IMR-90 (cell line): ENCODE measurements around the gene PTPN22. TPM values are rescaled to one million over a fixed set of nuclear protein-coding genes. Genes with fewer than 3 reads are reported as not detected.

Source experiments
- ATAC-seq: fragments of 200-7000 bp; cut with Tn5 transposase; 2 replicates; pipeline ENCODE4 v1.9.1; 2020; ENCODE audit warnings: low read depth, mild to moderate bottlenecking, moderate library complexity
- BruUV-seq: library from RNA; stranded (reverse); fragments of 400-500 nt; replicated peaks from 2 replicates; lab custom pipeline; 2021; lab: Mats Ljungman, UMichigan
- CTCF ChIA-PET: fragments of 300-600 bp; formaldehyde crosslinking; extraction: SDS; loops from one replicate; lab custom pipeline; 2021; ENCODE audit warnings: antibody characterized with exemption; lab: Yijun Ruan, JAX
- POLR2A ChIA-PET: fragments of 300-600 bp; sonication (Branson Sonifier 250); formaldehyde crosslinking; loops from one replicate; lab custom pipeline; 2022; ENCODE audit warnings: antibody characterized with exemption; ENCODE audit not compliant: unreplicated experiment; lab: Charles Lee
- DNase-seq: peaks from one replicate; pipeline ENCODE4 v3.0.0; 2013
- H2AFZ ChIP-seq: replicated peaks from 2 replicates; pipeline ENCODE3; 2013; ENCODE audit warnings: low read length, mild to moderate bottlenecking; ENCODE audit not compliant: poor library complexity
- H2AK5ac ChIP-seq: 2 replicates; pipeline ENCODE4 v1.6.1; 2013; ENCODE audit warnings: low read depth, low read length, inconsistent platforms
- H2AK9ac ChIP-seq: replicated peaks from 2 replicates; pipeline ENCODE3; 2013; ENCODE audit warnings: mild to moderate bottlenecking, low read depth, low read length, moderate library complexity; ENCODE audit not compliant: poor library complexity
- H2BK120ac ChIP-seq: 2 replicates; pipeline ENCODE4 v1.6.1; 2013; ENCODE audit warnings: low read depth, low read length, inconsistent platforms
- H2BK15ac ChIP-seq: 3 replicates; pipeline ENCODE4 v1.6.1; 2013; ENCODE audit warnings: low read depth, low read length, inconsistent platforms
- H2BK20ac ChIP-seq: 2 replicates; pipeline ENCODE4 v1.6.1; 2013; ENCODE audit warnings: low read depth, mild to moderate bottlenecking, inconsistent platforms, low read length, moderate library complexity
- H2BK5ac ChIP-seq: 2 replicates; pipeline ENCODE4 v1.6.1; 2013; ENCODE audit warnings: mild to moderate bottlenecking, low read depth, low read length, inconsistent platforms; ENCODE audit not compliant: poor library complexity, severe bottlenecking
- H3K14ac ChIP-seq: replicated peaks from 2 replicates; pipeline ENCODE4 v1.6.1; 2013; ENCODE audit warnings: low read depth, low read length, inconsistent platforms
- H3K18ac ChIP-seq: 2 replicates; pipeline ENCODE4 v1.6.1; 2013; ENCODE audit warnings: low read depth, low read length, control low read depth
- H3K23ac ChIP-seq: 2 replicates; pipeline ENCODE4 v1.6.1; 2013; ENCODE audit warnings: low read depth, low read length, inconsistent platforms
- H3K27ac ChIP-seq: 2 replicates; pipeline ENCODE4 v1.5.1; 2013; ENCODE audit warnings: mild to moderate bottlenecking, control low read depth, low read length; ENCODE audit not compliant: insufficient read depth
- H3K27me3 ChIP-seq: 2 replicates; pipeline ENCODE4 v1.6.1; 2013; ENCODE audit warnings: low read length; ENCODE audit not compliant: control insufficient read depth, insufficient read depth
- H3K36me3 ChIP-seq: 2 replicates; pipeline ENCODE4 v1.6.1; 2013; ENCODE audit warnings: low read length, mixed read lengths; ENCODE audit not compliant: control insufficient read depth, insufficient read depth
- H3K4ac ChIP-seq: 2 replicates; pipeline ENCODE4 v1.6.1; 2013; ENCODE audit warnings: low read depth, low read length, inconsistent platforms
- H3K4me1 ChIP-seq: 2 replicates; pipeline ENCODE4 v1.6.1; 2013; ENCODE audit warnings: low read length, mixed read lengths; ENCODE audit not compliant: control insufficient read depth, insufficient read depth
- H3K4me2 ChIP-seq: 2 replicates; pipeline ENCODE4 v1.6.1; 2013; ENCODE audit warnings: low read depth, mild to moderate bottlenecking, control low read depth, low read length, moderate library complexity
- H3K4me3 ChIP-seq: 2 replicates; pipeline ENCODE4 v1.5.1; 2013; ENCODE audit warnings: low read depth, mild to moderate bottlenecking, control low read depth, low read length, moderate library complexity; ENCODE audit not compliant: insufficient read depth
- H3K56ac ChIP-seq: 2 replicates; pipeline ENCODE4 v1.6.1; 2013; ENCODE audit warnings: low read length, inconsistent platforms; ENCODE audit not compliant: insufficient read depth; ENCODE audit errors: extremely low read depth
- H3K79me1 ChIP-seq, 2 experiments: 2 replicates each; pipeline ENCODE4 v1.6.1; 2013; ENCODE audit warnings: low read length in 2 of 2, inconsistent platforms in 1 of 2, low read depth in 1 of 2
- H3K9ac ChIP-seq: 2 replicates; pipeline ENCODE4 v1.6.1; 2013; ENCODE audit warnings: low read depth, low read length, control low read depth
- H3K9me1 ChIP-seq: 2 replicates; pipeline ENCODE4 v1.6.1; 2013; ENCODE audit warnings: low read length, inconsistent platforms; ENCODE audit not compliant: insufficient read depth
- H3K9me3 ChIP-seq: 2 replicates; pipeline ENCODE4 v1.6.1; 2013; ENCODE audit warnings: low read length; ENCODE audit not compliant: control insufficient read depth, insufficient read depth
- H4K20me1 ChIP-seq: 2 replicates; pipeline ENCODE4 v1.6.1; 2013; ENCODE audit warnings: low read length, inconsistent platforms; ENCODE audit not compliant: insufficient read depth
- H4K5ac ChIP-seq: 2 replicates; pipeline ENCODE4 v1.6.1; 2013; ENCODE audit warnings: mild to moderate bottlenecking, low read depth, low read length, control low read depth
- H4K8ac ChIP-seq, 2 experiments: 2 replicates each; pipeline ENCODE4 v1.6.1; 2013; ENCODE audit warnings: low read depth in 2 of 2, low read length in 2 of 2, control low read depth in 1 of 2, inconsistent platforms in 1 of 2
- H4K91ac ChIP-seq: 2 replicates; pipeline ENCODE4 v1.6.1; 2013; ENCODE audit warnings: low read depth, low read length, inconsistent platforms; ENCODE audit not compliant: insufficient read depth
- CTCF ChIP-seq: conservative IDR thresholded peaks from 2 replicates; pipeline ENCODE4 v1.5.1; 2012; ENCODE audit warnings: mild to moderate bottlenecking, low read depth, low read length, improper control_type of control experiment
- FOS ChIP-seq: fragments of 150-350 bp; IDR thresholded peaks from 2 replicates; pipeline ENCODE4 v1.6.1; 2016; ENCODE audit warnings: low read depth, low read length
- WGBS, 2 experiments: methylation state at CpG; one replicate each; pipeline versions ENCODE4 v1.1.5 to v1.1.7; 2013; ENCODE audit warnings: missing lambda C conversion rate in 2 of 2; ENCODE audit not compliant: insufficient read length in 1 of 2; ENCODE audit errors: extremely low coverage in 2 of 2; 5-methylcytosine and 5-hydroxymethylcytosine counted together
- dilution Hi-C: fragments of 300-500 bp; cut with HindIII; formaldehyde crosslinking; loops from one replicate; pipeline ENCODE4 v1.14.3; 2018; ENCODE audit warnings: low sequenced_read_pairs; ENCODE audit not compliant: unreplicated experiment
- in situ Hi-C: fragments of 300-500 bp; cut with MboI; formaldehyde crosslinking; loops from 3 replicates; pipeline ENCODE4 v1.14.3; 2019; ENCODE audit warnings: low sequenced_read_pairs, inconsistent platforms, mixed read lengths
- intact Hi-C: fragments of 100-400 bp; cut with micrococcal nuclease; formaldehyde crosslinking; loops from 2 replicates; pipeline ENCODE4 v1.10.0; 2022
- polyA plus RNA-seq, 3 experiments: library from polyadenylated mRNA; depleted of rRNA; stranded (reverse); fragments of >200 nt; gene quantifications; 2 replicates each; pipeline ENCODE4 v1.2.3, GENCODE V29; 2012; ENCODE audit warnings: low replicate concordance in 1 of 3
- total RNA-seq: library from RNA; depleted of rRNA; stranded (reverse); fragments of >200 nt; gene quantifications from 2 replicates; pipeline ENCODE4 v1.2.3, GENCODE V29; 2012

PTPN22 gene
- total and polyA plus RNA-seq, 2 of the 4 experiments (the other 2 are of a cell fraction) = 0.14 to 0.18 TPM

GRCh38 chr1:113874012-113874879 is 2.7 kb upstream of the PTPN22 start:
- ChIA-PET POLR2A (no interaction called here), CTCF (no interaction called here)
- H3K36me3 ChIP-seq = no peaks in the 10 kb centered on the region
- no peak overlapping the region for H2AK9ac ChIP-seq
- no peak overlapping the region for H3K18ac ChIP-seq
- H4K91ac ChIP-seq = no peak overlapping the region
- peaks cover 3% of the 10 kb centered on the region; the same call in 1 of the 2 replicates for H3K9me1 ChIP-seq
- H3K14ac ChIP-seq = 0 out of 2 replicates have a peak overlapping the region, but pooled peaks have one; percentile 32
- no peak overlapping the region for H3K4ac ChIP-seq
- ATAC-seq = no peak
- no peaks in the 10 kb centered on the region for H4K20me1 ChIP-seq
- intact Hi-C loops (no loop called here), in situ Hi-C loops (loop anchor here (25.0 kb wide), 1 partner anchor 413 kb away; no protein-coding TSS in a partner anchor), dilution Hi-C loops (no loop called here)
- no peaks in the 10 kb centered on the region for H3K27me3 ChIP-seq
- no peak overlapping the region for H2BK120ac ChIP-seq
- H3K4me2 ChIP-seq = no peak overlapping the region
- H4K8ac ChIP-seq = no peak overlapping the region
- no peak overlapping the region for H3K4me3 ChIP-seq
- 0 out of 2 replicates have a peak, but pooled peaks have one; percentile 5 for TF ChIP-seq CTCF
- no peak for TF ChIP-seq FOS
- H3K27ac ChIP-seq = no peak overlapping the region
- no peak overlapping the region for H3K23ac ChIP-seq
- no peak overlapping the region for H2BK15ac ChIP-seq
- no peak overlapping the region for H2BK20ac ChIP-seq
- WGBS, 2 experiments = no CpG with 5 or more reads among the region's 1 CpG
- H2AK5ac ChIP-seq = no peak overlapping the region
- no peak overlapping the region for H3K9ac ChIP-seq
- no peaks in the 10 kb centered on the region for H3K9me3 ChIP-seq
- DNase-seq = peak; percentile 8
- H2BK5ac ChIP-seq = no peak overlapping the region
- H3K4me1 ChIP-seq = 0 out of 2 replicates have a peak, but pooled peaks cover 2% of the 10 kb centered on the region
- no peak overlapping the region for H3K56ac ChIP-seq
- no peak overlapping the region for H4K5ac ChIP-seq
- H2AFZ ChIP-seq = no peak overlapping the region
- H3K79me1 ChIP-seq = no peaks in the 10 kb centered on the region
- BruUV-seq = no TSS peak
